Fibroblast of skin of left biceps (primary cell): ENCODE data around the gene SLC6A4.
"Not testable (repeated sequence)": the region's sequence is repeated elsewhere in the genome, so short reads cannot be mapped to it uniquely, and the experiment has no call there.

Source experiments
- DNase-seq, 2 experiments: peaks; one replicate each; pipeline ENCODE4 v3.0.0-alpha.2; 2013; ENCODE audit warnings: low read depth in 2 of 2

SLC6A4 gene

DNA sequence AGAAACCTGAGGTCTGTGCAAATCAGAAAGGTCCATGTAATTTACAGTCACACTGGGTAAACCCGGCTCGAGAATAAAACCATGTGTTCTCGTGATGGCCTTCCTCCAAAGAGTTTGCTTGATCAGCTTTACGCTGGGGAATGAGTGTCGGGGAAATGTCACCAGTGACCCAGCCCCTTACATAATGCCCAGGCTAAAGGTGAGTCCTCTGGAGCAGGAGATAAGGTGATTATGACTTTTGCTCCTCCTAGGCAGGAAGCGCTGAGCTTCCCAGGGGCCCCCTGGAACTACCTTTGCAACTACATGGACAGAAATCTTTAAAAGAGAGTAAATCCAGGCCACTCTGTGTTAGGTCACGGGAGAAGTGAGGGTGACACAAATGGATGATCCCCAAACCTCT is 15.7 kb downstream of the SLC6A4 start:
- DNase-seq = no peak

DNA sequence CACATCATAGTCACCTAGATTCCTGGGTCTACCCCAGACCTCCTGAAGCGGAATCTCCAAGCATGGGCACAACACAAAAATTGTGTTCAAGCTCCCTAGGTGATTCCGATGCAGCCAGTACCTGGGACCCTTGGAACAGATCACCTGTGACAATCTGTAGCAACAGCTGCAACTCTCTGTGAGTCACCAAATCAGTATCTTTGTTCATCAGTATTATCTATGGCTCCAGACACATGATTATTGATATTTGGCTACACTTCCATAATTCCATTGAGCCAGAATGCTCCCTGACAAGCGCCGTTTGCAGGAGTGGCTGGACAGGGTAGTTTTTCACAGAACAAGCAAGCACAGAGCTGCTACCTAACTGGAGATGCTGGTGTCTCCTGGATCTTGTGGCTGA is 16.2 kb downstream of the SLC6A4 start:
- DNase-seq = no peak

DNA sequence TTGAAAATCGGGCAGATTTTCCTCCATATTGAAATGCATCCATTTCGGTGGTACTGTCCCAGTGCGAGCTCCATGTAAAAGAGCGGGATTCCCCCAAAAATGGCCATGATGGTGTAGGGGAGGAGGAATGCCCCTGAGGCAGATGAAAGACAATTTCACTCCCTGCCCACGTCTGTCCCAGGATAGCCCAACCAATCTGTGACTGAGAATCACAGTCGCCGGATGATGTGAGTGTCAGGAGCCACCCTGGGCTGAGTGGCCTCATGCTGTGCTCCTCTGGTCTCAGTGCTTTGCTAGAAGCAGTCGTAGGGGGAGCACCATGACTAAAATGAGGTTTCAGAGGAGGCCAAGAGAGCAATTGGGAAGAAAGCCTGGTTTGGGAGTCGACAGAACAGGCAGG is 16.7 kb downstream of the SLC6A4 start:
- DNase-seq = no peak

DNA sequence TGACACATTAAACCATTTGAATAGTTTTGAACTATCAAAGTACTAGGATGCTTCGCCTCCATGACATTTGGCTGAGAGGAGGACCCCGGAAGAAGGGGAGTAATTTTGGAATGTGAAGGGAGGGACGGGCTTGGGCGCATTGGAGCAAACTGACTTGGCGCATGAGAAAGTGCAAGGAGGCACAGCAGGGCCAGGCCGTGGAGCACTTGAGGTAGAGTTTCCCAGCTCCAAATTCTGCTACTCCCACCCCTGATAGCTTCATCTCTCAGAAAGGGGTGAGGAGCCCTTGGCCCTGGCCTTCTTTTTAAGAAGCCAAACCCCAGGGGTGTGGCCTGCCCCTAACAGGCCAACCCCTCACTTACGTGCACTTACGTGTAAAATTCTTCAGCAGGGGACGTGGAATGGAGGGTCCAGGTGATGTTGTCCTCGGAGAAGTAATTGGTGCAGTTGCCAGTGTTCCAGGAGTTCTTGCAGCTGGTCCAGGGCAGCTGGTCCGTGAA is 17.7 kb downstream of the SLC6A4 start:
- no peak for DNase-seq

DNA sequence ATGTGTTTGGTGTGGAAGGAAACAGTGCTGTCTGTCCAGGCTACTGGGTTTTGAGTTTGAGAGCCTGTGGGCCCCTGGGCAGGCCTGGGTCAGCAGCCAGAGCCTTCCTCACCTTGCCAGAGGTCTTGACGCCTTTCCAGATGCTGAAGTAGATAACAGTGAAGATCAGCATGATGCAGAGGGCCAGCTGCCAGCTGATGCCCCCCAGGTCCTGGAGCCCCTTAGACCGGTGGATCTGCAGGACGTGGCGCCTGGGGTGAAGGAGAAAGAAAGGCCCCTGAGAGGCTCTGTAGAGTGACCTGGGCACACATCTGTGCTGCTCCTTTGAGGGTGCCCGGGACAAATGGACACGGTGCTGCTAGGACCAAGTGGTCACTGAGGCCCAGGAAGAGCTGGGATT is 18.4 kb downstream of the SLC6A4 start:
- no peak for DNase-seq

DNA sequence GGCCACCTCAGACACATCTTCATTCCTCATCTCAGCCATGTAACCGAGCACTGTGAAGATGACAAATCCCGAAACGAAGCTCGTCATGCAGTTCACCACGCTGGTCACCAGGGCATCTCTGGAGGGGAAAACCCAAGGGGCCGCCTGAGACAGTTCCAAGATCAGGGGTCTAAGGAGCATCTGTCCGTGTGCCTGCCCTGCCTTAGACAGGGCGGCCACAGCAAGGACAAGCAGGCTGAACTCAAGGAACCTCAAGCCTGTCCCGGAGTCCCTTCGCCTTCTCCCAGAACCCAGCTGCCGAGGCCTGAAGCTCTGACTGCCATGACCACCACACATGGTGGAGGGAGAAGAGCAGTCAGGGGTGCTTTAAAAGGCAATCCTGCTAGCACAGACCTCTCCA is 22.7 kb downstream of the SLC6A4 start:
- DNase-seq = no peak

DNA sequence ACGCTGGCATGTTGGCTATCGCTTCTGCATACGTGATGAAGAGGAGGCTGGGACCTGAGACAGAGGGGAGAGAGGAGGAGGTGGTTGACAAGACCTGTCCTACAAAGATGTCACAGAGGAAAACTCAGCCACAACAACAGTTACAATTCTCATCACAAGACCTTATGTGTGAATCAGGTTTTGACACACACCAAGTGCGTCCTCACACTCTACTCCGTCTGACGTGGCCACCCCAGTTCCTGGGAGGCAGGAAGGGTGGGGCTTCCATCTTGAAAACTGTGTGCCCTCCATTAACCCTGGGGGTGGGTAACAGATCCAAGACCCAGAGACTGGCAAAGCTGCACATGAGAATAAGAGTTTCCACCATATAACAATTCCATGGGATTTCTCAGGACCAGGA is 24.1 kb downstream of the SLC6A4 start:
- DNase-seq = no peak

DNA sequence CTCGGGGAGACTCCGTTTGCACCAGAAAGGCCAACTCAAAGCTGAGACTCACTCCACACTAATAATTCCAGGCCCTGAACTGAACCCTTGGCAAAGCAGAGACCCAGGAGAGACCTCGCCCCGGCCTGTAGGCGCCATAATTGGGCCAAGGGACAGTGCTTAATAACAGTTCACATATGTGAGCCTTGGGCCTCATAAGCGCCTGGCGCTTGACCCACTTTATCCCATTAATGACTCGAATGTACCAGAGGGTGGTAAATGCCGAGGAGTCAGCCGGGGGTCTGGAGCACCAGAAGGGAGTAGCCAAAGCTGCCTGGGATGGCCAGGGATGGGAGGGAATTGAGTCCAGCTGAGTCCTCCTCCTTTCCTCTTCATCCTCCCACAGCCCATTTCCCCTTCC is 24.6 kb downstream of the SLC6A4 start:
- DNase-seq = no peak

DNA sequence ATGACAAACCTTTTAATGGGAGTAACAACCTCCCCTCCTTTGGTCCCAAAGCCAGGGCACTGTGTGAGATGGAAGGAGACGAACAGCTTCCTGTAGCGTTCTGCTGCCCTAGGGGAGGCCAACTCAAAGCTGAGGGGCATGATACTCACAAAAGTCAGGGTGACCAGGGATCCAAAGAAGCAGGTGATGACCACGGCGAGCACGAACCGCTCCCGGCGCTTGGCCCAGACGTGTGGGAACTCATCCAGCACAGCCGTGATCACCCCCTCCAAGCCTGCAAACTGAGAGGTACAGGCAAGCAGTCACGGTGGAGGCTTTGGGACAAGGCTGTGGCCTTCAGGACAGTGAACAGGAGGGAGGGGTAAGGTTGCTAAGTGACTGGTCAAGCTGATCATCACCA is 25.1 kb downstream of the SLC6A4 start:
- DNase-seq = no peak

DNA sequence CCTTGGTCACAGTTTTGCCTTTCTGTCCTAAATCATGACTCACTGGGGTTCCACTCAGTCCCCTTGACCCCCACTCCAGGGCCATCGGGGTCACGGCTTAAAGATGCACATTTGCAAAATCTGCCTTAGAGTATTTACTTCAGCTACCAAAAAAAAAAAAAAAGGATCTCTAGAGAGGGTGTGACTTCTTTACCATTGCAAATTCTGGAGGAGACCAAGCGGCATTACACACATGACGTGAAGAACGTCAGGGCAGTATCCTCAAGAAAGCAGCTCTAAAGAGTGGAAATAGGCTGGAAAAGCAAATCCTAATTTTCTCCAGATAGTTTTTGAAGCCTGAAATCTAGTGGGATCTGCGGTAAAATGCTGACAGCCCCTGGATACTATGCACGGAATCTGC is 25.6 kb downstream of the SLC6A4 start:
- DNase-seq = no peak

DNA sequence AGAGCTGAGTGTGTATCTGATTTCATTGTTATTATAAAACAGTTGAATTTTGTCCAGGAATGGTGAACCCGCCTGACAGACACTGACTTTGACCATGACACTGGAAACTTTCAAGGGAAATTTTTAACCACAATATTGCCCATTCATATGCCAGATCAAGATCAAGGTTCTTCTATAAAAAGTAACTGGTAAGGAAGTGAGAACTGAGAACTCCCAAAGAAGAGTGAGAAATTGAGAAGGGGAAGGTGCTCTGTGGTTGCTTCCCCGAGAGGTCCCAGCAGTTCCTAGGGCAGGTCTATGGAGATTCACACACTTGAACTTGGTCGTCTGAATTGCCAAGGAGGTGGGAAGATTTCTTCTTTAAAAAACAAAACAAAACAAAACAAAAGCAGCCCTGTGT is 27.3 kb downstream of the SLC6A4 start:
- no peak for DNase-seq

DNA sequence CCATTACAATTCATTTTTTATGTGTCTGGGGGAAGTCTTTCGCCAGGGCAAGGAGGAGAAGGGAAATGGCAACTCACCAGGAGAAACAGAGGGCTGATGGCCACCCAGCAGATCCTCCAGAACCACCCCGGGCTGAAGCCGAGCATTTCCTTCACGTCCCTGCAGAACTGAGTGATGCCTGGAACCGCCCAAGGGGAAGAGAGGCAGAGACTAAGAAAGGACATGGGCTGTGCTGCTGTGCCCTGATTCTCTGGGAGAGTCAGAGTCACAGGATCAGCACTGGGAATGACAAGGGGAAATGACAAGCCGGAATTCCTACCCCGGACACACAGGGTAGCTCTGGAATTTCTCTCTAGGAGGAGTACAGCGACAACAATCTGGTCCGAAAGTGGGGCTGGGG is 27.8 kb downstream of the SLC6A4 start:
- DNase-seq = no peak

DNA sequence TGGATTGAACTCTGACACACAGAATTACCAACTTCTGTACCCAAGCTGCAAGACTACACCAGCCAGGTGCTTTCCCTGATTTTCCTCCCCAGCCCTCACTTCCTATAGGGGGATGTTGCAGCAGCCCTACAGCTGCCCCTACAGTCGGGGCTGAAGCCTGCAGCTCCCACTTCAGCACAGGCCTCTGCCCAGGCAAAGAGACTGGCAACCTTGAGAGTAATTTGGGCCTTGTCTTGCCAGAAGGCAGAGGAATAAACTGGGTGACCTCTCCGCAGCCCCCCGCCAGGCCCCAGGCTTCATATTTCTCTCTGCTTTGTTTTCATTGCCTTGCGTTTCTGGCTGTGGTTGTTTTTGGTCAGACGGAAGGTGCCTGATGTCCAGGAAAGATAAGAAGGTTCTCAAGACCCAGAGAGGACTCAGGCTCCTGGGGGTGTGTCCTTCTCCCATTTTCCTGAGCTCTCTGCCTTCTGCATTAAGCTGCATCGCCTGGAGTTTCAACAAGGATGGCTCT is 32.0 kb downstream of the SLC6A4 start:
- DNase-seq = no peak

DNA sequence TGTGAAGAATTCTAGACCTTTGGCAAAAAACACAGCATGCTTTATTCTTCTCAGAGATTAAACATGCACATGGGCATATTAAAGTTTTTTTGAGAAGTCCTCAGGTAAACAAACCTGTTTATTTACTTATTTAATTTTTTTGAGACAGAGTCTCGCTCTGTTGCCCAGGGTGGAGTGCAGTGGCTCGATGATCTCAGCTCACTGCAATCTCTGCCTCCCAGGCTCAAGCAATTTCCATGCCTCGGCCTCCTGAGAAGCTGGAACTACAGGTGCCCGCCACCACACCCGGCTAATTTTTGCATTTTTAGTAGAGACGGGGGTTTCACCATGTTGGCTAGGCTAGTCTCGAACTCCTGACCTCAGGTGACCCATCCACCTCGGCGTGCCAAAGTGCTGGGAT is 34.8 kb downstream of the SLC6A4 start:
- not testable (repeated sequence) for DNase-seq

DNA sequence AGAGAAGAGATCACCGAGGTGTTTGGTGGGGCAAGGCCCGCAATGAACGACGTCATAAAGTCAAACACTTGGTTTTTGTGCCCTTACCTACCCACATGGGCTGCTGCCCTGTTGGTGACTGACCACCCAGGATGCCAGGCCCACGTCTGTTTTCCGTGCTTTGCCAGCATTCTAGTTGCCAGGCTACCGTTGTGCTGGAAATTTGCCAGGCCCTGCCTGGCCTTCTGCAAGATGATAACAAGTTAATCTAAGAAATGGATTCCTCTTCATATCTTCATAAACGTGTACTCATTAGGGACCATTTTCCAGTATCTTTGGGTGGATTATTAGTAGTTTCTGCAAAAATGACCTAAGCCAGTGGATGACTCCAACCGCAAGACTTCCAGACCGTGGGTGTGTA is 35.4 kb downstream of the SLC6A4 start:
- no peak for DNase-seq

DNA sequence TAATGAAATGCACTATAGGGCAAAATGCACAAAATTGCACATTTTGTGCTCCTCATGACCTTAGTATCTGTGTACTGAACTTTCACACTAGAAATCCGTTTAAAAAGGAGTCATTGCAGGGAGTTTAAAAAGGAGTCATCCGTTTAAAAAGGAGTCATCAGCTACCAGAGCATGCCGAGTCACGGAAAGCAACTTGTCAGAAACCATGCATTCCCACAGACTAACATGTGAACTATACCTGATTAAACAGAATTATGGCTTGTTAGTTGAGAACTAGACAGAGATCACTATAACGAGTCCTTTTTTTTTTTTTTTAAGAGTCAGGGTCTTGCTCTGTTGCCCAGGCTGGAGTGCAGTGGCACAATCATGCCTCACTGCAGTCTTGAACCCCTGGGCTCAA is 35.9 kb downstream of the SLC6A4 start:
- no peak for DNase-seq

DNA sequence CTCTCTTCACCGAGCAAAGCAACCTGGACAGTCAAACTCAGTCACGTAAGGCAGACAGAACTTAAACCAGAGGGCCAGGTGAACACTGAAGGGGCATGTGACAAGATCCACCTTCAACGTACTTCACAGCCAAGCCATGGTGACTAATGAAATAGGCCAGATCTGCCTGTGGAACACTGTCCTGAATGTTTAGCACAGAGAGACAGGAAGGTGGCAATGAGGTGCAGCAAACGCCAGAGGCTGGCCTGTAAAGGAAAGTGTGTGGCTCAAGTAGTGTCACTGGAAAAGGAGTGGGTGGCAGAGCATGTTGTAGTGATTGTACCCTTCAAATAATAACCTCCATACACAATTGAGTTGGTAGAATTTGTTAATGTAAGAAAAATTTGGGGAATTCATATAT is 38.1 kb downstream of the SLC6A4 start:
- no peak for DNase-seq

DNA sequence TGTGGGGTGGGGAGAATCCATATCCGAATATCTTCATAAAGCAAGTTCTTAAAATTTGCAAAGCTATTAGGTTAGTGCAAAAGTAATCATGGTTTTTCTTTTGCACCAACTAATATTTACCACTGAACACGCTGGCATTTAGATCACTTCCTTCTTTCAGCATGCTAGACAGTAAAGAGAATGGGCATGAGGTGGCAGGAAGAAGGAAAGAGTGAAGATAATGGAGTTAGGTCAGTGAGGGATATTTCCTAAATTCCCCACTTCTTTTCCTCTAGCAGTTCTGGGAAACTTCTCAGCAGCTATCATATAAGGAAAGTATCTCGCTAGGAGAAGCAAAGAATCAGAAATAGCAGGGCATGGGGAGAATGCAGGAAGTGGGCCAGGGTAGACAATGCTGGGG is 39.0 kb downstream of the SLC6A4 start:
- DNase-seq = no peak

DNA sequence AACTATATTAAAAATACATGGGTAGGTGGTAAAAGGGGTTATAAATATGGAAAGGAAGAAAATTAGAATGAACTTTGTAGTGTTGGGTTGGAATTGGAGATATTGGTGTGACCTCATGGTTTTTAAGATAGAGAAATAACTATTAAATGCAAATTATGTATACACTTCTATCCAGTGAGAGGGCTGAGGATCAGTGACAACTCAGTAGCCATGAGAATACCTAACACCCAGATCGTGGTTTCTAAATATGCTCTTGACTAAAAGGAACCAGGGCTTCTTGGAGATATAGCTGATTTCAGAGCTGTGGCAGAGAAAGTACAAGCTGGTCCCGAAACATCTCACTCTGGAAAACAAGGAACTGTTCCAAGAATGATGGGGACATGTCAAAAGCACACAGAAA is 44.4 kb downstream of the SLC6A4 start:
- no peak for DNase-seq

DNA sequence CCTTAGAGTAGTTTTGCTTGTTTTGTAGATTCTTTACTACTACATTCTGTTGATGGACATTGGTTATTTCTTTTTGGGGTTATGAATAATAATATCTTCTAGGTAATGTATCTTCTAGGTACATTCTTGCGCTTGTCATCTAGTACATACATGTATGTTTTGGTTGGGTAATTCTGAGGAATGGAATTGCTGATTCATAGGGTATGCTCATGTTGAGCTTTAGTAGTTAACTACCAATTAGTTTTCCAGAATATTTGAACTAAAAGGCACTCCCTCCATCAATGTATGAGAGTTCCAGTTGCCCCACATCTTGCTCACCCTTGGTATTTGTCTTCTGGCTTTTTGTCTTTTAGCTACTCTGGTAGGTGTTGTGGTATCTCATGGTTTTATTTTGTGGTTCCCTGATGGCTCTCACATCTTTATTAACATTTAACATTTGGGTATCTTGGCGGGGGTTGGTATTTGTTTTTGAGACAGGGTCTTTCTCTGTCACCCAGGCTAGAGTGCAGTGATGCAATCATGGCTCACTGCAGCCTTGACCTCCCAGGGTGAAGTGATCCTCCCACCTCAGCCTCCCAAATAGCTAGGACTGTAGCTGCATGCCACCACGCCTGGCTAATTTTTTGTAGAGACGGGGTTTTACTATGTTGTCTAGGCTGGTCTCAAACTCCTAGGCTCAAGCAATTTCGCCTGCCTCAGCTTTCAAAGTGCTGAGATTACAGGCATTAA is 47.1 kb downstream of the SLC6A4 start:
- DNase-seq = no peak

DNA sequence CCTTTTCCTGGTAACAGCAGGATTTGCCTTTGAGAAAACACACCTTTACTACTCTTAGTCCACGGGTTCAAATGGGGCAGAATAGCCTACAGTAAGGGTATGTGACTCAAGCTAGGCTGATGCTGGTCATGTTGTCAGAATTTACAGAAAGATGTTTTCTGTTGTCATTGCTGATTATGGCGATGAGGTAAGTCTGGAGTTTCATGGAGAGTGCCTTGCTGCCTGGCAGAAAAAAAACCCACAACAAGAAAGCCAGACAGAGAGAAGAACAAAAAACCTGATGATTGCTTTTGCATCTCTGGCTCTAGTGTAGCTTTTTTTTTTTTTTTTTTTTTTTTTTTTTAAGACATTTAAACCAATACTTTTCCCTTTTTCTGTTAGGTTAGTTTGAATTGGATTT is 47.9 kb downstream of the SLC6A4 start:
- DNase-seq = no peak

DNA sequence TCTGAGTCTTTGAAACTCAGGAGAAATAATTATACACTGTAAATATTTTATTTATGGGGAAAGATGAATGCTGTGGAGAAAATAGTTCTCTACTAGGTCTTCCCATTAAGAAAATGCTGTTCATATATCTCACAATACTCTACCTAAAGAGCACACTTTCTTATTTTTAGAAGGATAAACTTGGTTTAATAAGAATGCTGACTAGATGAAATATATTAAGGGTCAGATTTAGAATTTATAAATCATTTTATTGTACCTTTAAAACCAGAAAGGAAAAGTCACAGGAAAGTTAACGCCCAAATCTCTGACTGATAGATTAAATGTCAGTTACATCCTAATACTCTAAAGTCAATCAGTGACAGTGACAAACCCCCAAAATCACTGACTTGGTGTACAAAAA is 48.7 kb downstream of the SLC6A4 start:
- no peak for DNase-seq

DNA sequence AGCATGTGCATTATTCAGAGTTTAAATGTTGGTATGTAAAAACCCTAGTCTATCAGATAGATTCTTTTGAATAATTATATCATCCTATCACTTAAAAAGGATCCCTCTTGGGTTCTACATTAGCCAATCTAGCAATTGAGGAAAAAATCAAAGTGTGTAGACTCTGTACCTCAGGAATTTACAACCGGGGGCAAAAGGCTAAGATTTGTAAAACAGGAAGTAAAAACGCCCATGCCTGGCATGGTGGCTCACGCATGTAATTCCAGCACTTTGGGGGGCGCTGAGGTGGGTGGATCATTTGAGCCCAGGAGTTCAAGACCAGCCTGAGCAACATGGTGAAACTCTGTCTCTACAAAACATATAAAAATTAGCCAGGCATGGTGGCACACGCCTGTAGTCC is 58.6 kb downstream of the SLC6A4 start:
- no peak for DNase-seq

DNA sequence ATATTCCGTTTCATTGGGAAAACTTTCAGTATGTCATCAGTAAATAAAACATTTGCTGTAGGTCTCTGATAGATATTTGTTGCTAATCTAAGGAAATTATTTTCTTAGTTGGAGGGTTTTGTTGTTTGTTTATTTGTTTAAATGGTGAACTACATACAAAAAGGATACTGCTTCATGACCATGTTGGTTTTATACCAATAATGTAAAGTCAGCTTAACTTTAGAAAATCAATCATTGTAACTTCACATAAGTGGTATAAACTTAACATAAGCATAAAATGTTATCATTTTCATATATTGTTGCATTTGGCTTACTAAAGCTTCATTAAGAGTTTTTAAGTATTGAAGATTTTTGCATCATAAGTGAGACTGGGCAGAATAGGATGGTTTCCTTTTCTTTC is 60.9 kb downstream of the SLC6A4 start:
- DNase-seq = no peak
